ENCODE data around the gene RABAC1.

Gene RABAC1

DNA sequence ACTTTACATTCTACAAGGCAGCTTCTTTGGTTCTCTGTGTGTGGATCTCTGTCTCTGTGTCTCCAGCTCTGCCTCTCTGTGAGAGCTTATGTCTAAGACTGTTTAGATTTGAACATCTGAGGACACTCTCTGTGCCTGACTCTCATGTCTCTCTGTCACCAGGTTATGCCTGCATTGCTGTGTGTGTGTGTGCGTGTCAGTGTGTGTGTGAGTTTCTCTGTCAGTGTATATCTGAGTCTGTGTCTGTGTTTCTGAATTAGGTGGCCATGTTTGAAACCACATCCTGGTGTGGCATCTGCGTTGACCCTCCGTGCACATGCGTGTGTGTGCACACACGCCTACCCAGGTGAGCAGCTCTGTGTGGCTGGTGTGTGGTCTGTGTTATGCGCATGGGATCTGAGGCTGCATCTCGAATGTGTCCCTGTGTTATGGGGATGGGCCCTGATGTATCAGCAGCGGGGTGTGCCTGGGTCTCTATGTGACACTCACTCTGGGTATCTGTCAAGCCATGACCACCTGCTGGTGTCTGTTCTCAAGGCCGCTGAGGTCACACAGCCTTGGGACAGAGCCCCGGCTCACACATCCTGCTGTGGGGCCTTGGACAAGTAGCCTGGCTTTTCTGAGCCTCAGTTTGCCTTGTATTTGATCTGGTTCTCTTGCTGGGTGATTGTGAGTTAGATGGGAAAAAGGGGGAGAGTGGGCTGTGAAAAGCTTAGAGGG lies 28.2 kb upstream of the RABAC1 start:
- DNase-seq = no peak

DNA sequence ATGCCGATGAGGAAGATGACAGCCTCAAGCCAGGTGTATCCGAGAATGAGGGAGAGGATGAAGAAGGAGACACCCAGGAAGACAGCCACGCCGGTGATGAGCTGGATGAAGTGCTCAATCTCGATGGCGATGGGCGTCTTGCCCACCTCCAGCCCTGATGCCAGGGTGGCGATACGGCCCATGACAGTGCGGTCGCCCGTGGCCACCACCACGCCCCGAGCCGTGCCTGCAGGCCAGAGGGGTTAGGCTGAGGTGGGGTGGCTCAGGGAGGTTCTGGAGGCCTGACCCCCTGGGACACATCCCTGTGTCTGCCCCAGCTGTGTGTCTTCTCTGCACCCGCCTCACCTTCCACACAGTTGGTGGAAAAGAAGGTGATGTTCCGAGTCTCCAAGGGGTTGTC lies 25.8 kb upstream of the RABAC1 start:
- DNase-seq = no peak

DNA sequence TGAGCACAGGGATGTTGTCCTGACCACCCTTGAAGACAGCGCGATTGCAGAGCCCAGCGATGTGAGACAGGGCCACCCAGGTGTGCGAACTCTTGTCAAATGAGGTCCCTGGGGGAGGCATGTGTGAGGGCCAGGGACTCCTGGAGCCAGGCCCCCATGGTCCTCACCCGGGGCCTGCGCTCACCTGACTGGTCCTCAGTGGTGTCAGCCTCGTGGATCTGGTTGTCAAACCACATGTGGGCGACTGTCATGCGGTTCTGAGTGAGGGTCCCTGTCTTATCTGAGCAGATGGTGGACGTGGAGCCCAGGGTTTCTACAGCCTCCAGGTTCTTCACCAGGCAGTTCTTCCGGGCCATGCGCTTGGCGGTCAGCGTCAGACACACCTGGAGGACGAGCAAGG lies 22.6 kb upstream of the RABAC1 start:
- DNase-seq = no peak

DNA sequence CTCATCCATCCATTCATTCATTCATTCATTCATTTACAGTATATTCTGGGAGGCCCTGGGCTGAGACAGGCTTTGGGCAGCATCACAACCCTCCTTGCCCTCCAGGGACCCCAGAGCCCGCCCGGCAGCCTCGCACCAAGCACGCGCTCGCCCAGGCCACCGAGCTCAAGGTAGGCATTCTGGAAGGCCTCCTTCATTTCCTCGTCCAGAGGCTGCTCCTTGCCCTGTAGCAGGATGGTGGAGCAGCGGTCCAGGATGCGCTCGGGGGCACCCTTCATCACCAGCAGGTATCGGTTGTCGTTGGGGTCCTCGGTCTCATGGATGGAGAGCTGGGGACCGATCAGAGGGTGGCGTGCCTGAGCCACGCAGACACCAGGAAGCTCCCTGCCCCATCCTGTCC lies 19.3 kb upstream of the RABAC1 start:
- DNase-seq = no peak

DNA sequence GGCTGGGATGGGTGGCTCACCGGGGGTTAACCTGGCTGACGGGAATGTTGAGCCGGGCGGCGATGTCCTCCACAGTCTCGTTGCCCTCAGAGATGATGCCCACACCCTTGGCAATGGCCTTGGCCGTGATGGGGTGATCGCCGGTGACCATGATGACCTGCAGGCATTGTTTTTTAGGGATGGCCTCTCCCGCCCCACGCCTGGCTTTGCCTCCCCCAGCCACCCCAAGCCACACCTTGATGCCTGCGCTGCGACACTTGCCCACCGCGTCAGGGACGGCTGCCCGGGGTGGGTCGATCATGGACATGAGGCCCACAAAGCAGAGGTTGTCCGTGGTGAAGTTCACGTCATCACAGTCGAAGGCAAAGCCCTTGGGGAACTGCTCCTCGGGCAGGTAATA lies 18.8 kb upstream of the RABAC1 start:
- DNase-seq = no peak

DNA sequence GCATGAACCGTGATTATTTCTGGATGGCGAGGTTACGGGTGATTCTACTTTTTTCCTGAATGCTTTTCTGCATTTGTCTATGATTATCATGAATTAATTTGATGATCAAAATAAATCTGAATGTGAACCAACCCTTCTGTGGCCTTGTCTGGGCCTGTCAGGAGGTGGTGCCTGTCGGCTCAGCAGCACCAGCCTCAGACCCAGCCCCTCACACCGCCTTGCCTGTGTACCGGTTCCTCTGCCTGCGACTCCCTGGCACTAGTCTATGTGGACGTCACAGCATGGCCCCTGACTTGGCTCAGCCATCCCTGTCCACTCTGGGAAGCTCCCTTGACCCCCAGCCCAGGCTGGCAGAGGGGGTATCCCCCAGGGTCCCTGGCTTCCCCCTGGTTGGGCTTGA lies 15.5 kb upstream of the RABAC1 start:
- DNase-seq = no peak

DNA sequence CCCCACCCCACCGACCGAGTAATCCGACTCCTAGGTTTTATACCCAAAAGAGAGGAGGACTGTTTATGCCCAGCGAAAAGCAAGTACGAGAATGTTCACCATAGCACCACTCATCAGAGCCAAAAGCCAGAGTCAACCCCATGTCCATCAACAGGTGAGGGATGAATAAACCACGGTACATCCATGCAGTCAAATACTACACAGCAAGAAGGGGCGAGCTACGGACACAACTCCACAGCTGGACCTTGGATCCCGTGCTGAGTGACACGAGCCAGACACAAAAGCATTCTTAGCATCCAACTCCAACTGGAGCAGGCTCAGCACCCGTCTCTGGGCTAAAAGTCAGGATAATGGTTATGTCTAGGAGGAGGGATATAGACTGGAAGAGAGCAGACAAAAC lies 12.2 kb upstream of the RABAC1 start:
- no peak for DNase-seq

DNA sequence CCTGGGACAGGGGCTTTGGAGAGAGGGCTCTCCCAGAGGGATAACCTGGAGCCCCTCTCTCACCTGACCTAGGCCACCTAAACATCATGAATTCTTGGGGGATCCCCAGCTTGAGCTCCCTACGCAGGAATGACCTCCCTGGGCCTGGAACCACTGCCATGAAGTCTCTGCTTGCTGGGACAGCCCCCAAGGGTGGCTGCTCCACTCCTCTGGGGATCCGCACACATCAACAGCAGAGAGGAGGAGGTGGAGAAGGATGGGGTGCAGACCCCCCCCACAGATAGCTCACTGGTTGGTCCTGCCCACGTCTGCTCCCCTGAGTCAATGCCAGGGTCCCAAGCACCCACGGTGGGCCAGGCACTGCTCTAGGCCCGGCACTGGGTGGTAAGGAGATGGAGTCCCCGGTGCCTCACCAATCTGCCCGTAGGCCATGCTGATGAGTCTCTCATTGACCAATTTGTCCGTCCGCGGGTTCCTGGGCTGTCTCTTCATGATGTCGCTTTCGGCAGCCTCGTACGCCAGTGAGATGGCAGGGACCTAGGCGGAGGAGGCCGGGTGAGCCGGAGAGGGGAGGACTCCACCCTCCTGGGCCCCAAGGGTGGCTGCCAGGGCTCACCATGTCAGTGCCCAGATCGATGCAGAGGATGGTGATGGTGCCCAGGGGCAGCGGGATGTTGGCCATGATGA lies 10.8 kb upstream of the RABAC1 start:
- DNase-seq = no peak

DNA sequence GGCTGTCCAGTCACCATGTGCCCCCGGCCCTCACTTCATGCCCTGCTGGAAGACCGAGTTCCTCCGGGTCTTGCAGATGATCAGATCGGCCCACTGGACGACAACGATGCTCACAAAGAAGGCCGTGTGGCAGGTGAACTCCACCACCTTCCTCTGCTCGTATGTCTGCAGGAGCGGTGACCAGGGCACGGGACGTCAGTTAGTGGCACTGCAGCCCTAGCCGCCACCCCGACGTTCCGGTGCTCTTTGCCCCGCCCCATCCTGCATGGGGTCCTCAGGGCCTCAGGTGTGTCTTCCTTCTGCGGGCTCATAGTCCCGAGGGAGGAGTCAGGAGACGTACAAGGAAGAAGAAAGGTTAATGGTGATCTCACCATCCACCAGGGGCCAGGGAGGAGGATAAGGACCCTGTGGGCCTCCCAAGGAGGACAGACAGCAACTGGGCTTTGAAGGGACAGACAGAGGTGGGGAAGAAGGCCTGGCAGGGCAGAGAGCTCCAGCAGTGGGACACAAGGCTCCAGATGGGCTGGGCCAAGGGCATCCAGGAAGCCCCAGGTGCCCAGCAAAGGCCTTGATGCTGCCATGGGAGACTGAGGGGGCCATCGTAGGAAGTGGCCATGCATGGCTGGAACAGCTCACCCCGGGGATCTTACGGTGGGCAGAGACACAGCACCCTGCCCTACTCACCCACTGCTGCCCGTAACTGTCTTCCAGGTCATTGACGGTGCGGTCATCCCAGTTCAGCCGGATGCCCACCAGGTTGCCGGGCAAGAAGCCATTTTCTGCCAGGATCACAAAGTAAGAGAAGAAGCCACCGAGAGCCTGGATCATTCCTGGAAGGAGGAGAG lies 9.9 kb upstream of the RABAC1 start:
- DNase-seq = no peak

DNA sequence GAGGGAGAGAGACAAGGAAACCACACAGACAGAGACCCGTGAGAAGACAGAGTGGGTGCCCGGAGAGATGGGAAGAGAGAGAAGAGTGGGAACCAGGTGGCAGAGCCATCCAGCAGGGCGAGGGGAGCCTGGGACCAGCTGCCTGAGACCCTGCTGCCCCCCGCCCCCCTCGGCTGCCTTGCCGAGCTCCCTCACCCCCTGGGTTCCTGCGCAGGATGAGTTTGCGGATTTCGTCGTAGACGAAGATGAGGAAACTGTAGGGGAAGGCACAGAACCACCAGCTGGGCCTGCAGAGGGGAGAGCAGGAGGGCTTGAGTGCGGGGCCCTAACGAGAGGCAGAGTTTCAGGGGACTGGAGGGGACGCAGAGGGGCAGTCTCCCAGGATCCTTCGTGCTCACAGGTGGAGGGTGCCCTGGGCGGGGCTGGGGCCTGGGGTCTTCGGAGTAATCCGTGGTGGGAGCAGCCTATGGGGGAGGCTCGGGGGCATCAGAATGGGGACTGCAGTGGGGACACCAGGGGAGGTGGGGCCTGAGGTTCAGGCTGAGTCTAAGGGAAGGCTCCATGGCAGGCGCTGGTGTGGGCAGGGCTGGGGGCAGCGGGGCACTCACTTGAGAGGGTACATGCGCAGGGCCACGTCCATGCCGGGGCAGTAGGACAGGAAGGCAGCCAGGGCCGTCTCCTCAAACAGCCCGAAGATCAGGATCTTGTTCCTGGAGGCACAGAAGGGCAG lies 8.1 kb upstream of the RABAC1 start:
- DNase-seq = no peak

DNA sequence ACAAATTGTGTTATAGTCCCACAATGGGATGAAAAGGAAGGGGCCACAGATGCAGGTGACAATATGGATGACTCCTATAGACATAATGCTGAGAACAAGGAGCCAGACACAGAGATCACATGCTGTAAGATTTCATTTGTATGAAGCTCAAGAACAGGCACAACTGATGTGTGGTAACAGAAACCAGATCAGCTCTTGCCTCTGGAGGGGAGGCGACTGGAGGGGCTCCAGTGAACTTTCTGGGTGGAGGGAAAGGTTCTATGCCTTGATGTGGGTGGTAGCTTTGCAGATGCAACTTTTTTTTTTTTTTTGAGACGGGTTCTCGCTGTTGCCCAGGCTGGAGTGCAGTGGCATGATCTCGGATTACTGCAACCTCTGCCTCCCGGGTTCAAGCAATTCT lies 6.0 kb upstream of the RABAC1 start:
- no peak for DNase-seq

DNA sequence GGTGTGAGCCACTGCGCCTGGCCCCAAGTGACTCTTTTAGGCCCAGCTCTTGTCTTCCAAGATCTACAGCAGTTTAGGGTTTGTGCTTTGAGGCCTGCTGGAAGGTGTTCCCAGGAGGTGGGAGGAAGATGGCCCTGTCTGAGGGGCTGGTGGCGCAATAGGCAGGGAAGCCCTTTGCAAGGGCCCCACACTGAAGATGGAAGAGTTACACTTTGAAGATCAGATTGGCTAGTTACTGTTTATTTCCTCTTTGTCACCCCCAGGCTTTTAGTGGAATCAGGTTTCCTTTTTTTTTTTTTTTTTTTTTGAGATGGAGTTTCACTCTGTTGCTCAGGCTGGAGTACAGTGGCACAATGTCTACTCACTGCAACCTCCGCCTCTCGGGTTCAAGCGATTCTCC lies 1.9 kb upstream of the RABAC1 start:
- no peak for DNase-seq

DNA sequence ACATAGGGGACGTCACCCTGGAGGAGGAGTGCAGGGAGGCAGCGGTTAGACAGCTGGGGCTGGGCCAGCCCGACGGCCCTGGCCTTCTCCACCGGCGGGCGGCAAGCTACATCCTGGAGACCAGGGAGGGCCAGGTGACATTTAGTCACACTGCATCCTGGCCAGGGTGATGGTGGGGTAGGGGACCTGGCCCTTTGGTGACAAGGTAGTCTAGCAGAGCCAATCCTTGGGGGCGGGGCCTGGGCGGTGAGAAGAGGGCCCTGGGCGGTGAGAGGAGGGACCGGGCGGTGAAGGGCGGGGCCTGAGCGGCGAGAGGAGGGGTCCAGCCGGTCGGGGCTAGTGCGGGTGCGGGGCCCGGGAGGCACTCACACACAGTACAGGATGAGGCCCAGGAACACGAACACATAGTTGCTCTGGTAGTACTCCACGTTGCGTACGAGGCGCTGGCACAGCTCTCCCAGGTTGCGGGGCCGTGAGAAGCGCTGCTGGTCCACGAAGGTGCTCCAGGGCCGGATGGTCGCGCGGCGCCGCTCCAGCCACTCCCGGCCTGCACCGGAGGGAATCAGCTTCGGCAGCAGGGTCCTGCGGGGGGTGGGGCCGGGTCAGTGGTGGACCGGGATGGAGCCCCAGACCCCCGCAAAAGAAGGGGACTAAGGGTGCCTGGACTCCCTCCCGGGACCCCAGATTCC lies 610 bp downstream of the RABAC1 start:
- DNase-seq = peak; percentile 81

DNA sequence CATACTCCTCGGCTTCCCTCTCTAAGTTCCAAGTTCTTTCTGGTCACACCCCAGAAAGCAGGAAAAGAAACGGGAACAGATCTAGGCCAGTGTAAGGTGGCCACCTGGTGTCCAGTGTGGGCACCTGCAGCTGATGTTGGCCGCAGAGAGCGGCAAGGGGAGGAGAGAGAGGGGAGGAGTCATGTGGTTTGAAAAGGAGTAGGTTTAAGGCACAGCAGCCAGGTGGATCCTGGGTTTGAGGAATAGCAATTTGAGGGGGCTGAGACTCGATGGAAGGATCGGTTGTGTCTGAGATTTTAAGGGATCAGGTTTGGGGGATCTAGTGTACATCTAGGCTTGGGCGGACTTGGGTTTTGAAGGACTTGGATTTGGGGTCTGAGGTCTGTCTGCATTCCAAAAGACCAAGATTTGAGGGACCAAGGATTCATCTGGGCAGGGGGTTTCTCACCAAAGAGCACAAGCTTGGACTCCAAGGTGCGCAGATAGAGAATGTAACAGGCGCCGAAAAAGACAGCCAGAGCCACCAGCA lies 1.2 kb downstream of the RABAC1 start:
- DNase-seq = peak; percentile 94

DNA sequence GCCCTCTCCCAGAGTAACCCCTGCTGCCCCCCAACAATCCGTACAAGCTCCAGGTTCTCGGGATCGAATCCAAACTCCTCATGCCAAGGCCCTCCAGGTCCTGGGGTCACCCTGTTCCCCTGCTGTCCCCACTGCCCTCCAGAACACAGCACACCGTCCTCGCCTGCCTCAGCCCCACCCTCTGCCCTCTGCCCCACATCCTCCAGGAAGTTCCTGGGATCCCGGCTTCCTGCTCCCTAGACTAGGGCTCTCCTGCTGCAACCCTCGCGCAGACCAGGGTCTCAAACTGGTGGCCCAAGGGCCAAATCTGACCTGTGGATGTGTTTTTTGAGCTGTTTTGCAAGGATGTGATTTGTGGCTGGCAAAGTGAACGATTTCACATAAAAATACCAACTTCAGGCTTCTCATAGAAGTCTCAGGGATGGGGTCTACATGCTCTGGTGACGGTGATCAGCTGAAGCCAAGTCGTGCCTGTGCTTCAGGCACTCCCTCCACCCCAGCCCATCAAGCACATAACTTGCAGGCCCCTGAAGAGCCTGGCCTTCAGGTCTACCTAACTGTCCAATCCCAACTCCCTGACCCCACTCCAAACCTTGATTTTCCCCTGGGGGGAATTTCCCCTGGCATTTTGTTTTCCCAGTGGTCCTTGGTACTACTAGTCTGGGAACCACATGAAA lies 1.8 kb downstream of the RABAC1 start:
- no peak for DNase-seq

DNA sequence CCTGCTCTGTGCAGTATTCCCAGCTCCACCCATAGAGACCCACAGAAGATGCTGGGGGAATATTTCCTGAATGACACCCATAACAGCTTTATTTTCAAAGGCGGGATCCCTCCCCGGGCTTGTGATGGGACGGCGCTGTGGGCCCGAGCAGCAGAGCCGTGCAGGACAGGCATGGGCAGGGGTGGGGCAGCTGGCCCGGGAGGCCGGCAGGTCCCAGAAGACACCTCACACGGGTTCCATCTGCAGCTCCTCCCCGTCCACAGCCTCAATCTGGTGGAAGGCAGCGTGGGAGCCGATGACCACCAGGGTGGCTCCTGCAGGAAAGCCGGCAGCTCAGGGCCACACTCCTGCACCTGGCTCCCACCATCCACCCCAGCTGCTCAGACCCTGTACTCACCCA lies 2.5 kb downstream of the RABAC1 start:
- no peak for DNase-seq

DNA sequence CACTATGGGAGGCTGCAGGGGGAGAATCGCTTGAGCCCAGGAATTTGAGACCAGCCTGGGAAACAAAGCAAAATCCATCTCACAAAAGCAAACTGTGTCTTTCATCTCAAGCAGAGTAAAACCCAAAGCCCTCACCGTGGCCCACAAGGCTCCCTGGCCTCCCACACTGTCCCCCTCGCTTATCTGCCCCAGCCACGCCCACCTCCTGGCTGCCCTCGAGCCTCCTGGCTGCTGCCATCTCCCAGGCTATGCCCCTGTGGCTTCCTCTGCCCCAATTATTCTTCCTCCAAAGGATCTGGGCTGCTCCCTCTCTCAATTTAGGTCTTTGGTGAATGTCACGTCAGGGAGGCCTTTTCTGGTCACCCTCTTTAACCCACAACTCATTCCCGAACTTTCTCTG lies 3.6 kb downstream of the RABAC1 start:
- no peak for DNase-seq

DNA sequence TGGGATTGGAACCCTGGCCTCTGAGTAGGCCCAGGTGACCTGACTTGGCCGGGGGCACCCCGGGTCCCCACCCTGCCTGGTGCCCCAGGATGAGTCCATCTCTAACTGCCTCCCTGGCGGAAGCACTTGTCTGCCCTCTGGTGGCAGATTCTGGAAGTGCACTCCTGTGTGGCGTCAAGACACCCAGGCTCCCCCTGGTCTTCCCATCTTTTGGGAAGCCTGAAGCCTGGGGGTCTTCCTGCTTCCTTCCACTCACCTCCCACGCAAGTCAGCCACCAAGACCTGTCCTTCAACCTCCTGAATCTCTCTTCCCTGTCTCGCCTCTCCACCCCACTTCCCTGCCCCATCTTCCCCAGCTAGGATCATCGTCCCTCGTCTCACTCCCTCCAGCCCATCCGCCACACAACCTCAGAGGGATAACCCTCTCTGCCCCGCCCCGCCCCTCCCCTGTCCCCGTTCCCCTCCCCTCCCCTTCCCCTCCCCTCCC lies 7.4 kb downstream of the RABAC1 start:
- peak; percentile 65 for DNase-seq

DNA sequence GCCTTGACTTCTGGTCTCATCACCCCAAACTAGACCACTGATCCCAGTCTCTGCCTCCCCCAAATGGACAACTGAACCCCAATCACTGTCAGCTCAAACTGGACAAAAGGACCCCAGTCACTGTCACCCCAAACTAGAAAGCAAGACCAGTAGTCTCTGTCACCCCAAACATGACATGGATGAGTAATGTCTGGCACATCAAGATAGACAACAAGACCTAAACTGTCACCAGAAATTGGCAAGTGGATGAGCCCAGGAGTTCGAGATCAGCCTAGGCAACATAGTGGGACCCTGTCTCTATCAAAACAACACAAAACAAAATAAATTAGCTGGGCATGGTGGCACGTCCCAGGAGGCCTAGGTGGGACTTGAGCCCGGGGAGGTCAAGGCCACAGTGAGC lies 12.0 kb downstream of the RABAC1 start:
- no peak for DNase-seq

DNA sequence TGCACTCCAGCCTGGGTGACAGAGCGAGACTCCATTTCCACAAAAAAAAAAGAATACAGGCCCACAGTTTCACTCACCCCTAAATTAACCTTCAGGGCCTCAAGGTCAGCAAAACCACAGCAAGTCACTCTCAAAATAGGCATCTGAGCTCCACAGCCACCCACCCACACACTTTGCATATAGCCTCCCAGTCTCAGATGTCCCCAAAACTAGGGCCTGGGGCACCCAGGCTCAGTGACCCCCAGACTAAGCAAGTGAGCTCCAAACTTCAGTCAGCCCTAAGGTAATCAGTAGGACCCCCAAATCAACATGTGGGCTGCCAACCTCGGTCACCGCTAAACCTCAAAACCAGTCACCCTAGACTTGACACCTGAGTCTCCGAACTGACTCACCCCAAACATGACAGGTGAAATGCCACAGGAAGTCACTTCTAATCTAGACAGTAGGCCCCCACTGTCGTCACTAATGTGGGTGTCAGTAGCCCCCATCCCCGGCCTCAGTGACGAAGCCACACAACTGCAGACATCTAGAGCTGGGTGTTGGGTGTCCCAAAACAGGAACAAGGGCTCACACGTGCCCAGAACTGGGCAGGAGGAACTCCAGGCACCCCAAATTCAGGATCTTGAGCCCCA lies 13.9 kb downstream of the RABAC1 start:
- no peak for DNase-seq

DNA sequence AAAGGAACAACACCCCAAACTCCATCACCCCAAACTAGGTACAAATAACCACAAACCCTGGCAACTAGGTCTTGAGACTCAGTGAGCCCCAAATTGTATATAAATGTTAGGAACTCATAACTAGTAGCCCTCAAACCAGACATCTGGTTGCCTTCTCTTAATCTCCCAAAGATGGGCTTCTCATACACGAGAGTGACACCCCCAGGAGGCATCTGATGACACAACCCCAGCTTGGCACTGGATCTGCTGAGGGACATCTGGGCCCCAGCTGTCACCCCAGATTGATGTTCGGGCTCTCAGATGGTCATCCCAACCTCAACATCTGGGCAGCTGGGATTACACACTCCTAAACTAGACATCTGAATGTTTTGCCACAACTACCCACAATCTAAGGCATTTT lies 14.8 kb downstream of the RABAC1 start:
- DNase-seq = no peak

Data from NCI-H510A treated with DMSO at 0.1 percent for 48 hours (cell line).